Cardiac fibroblast (primary cell): ENCODE measurements around the gene NRL.
"Not testable (repeated sequence)": the region's sequence is repeated elsewhere in the genome, so short reads cannot be mapped to it uniquely, and the experiment has no call there.

Source experiments
- DNase-seq, 2 donors: peaks; one replicate each; pipeline versions ENCODE4 v3.0.0 to v3.0.0-alpha.2; 2010; ENCODE audit warnings: low read depth in 2 of 2
- H3K4me3 ChIP-seq, 2 donors: replicated peaks in 1 of 2; 1 replicate in 1 of 2; 2 replicates in 1 of 2; pipeline ENCODE4 v1.5.1; 2011; ENCODE audit warnings: low read depth in 2 of 2, low read length in 2 of 2, mild to moderate bottlenecking in 2 of 2, moderate library complexity in 1 of 2
- CTCF ChIP-seq: IDR thresholded peaks from one replicate; pipeline ENCODE4 v1.5.1; 2011; ENCODE audit warnings: low read depth, mild to moderate bottlenecking, low read length, inconsistent platforms

The NRL gene

GRCh38 chr14:24051176-24051788 lies 63.5 kb downstream of the NRL start:
- peak overlapping the region; percentile 44 to 54 for H3K4me3 ChIP-seq
- DNase-seq: no peak
- no peak for TF ChIP-seq CTCF

- not testable (repeated sequence) for H3K4me3 ChIP-seq, DNase-seq
Measured at GRCh38 chr14:24050753-24051152, 64.0 kb downstream of the NRL start.

- not testable (repeated sequence) for DNase-seq, H3K4me3 ChIP-seq
Measured at GRCh38 chr14:24049002-24049401, 65.7 kb downstream of the NRL start.

GRCh38 chr14:24042746-24043145 lies 72.0 kb downstream of the NRL start:
- TF ChIP-seq CTCF: no peak
- DNase-seq: no peak

GRCh38 chr14:24040692-24041091 lies 74.1 kb downstream of the NRL start:
- DNase-seq: no peak
- H3K4me3 ChIP-seq: no peak overlapping the region
- no peak for TF ChIP-seq CTCF

More at GRCh38 chr14:24042746-24043145, 72.0 kb downstream of the NRL start:
- no peak overlapping the region for H3K4me3 ChIP-seq

- DNase-seq: no peak
- no peak for TF ChIP-seq CTCF
- no peak overlapping the region for H3K4me3 ChIP-seq
Measured at GRCh38 chr14:24038686-24039085, 76.1 kb downstream of the NRL start.

- no peak for DNase-seq
- no peak overlapping the region for H3K4me3 ChIP-seq
- TF ChIP-seq CTCF: no peak
Measured at GRCh38 chr14:24037658-24038037, 77.1 kb downstream of the NRL start.

GRCh38 chr14:24036963-24037657 lies 77.6 kb downstream of the NRL start:
- DNase-seq: not testable (repeated sequence)
- peak overlapping the region in 1 of 2 donors; percentile 58 for H3K4me3 ChIP-seq
